GM23338 (cell line): Measurements from ENCODE around the gene HEBP1.

Experiments
- CTCF ChIP-seq, 2 experiments: fragments of 200-600 bp in 1 of 2; sonication (generic) in 1 of 2; conservative IDR thresholded peaks; 2 replicates each; pipeline versions ENCODE4 v1.5.1 to v1.6.1; 2016 to 2017; ENCODE audit warnings: antibody characterized with exemption in 2 of 2, low read depth in 2 of 2, mild to moderate bottlenecking in 2 of 2, moderate library complexity in 1 of 2
- POLR2AphosphoS5 ChIP-seq: IDR thresholded peaks from 2 replicates; pipeline ENCODE4 v1.6.1; 2016; ENCODE audit warnings: antibody characterized with exemption, low read depth

GRCh38 chr12:12936983-12937491, 63.0 kb downstream of the HEBP1 start:
- no peak for TF ChIP-seq CTCF (conservative IDR thresholded peaks at IDR 0.05; ENCODE audit: low read depth in 2 of 2)
- TF ChIP-seq POLR2AphosphoS5, result no peak
